Nephron (organoid): Measurements from ENCODE around the gene POLR2H.

ENCODE experiments used
- H3K27ac Mint-ChIP-seq, 3 experiments: 2 replicates each; pipeline ENCODE4 v1.8.0; 2020; ENCODE audit warnings: mixed read lengths in 3 of 3, mild to moderate bottlenecking in 2 of 3, moderate library complexity in 1 of 3
- H3K27me3 Mint-ChIP-seq: 2 replicates; pipeline ENCODE4 v1.8.0; 2021; ENCODE audit warnings: low read depth, mild to moderate bottlenecking, moderate library complexity, mixed read lengths
- H3K36me3 Mint-ChIP-seq: 2 replicates; pipeline ENCODE4 v1.8.0; 2020; ENCODE audit warnings: low read depth, mixed read lengths
- H3K4me1 Mint-ChIP-seq: 2 replicates; pipeline ENCODE4 v1.8.0; 2020; ENCODE audit warnings: mixed read lengths
- H3K4me3 Mint-ChIP-seq, 3 experiments: 2 replicates each; pipeline ENCODE4 v1.8.0; 2020; ENCODE audit warnings: mild to moderate bottlenecking in 3 of 3, mixed read lengths in 3 of 3, moderate library complexity in 2 of 3
- H3K9me3 Mint-ChIP-seq: 2 replicates; pipeline ENCODE4 v1.8.0; 2020; ENCODE audit warnings: mixed read lengths
- TF ChIP-seq, protein P1 (sequence below), 3 experiments: fragments of 200-600 bp; sonication (generic); IDR thresholded peaks; one replicate each; pipeline ENCODE4 v1.5.0; 2021; ENCODE audit warnings: antibody characterized with exemption in 3 of 3; ENCODE audit not compliant: unreplicated experiment in 3 of 3

Gene POLR2H

DNA sequence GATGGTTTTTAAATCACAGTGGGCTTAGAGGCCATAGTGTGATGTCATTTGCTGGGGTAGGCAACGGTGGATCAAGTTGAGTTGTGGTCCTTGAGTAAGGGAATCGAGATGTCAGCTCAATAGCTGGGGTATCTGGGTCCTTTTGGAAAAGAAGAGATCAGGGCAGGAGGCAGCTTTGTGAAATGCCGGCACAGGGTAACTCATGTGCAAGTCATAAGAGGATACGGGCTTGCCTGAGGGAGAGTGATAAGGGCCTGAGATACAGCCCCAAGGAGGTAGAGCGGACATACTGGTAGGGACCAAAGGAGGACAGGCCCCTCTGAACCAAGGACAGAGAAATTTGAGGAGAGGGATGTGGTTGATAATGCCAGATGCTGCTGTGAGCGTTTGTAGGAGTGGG, 28.3 kb upstream of the POLR2H start:
- Mint-ChIP-seq H3K27me3 (peaks cover 3% of the 10 kb centered on the region), H3K27ac (peak overlapping the region in 2 of 3 experiments; percentile 13 to 15), H3K4me1 (peaks cover 17% of the 10 kb centered on the region), H3K36me3 (peaks cover 51% of the 10 kb centered on the region), H3K4me3 (peak overlapping the region; percentile 30 to 59 (median 43)), H3K9me3 (no peaks in the 10 kb centered on the region)
- TF ChIP-seq, protein P1, sequence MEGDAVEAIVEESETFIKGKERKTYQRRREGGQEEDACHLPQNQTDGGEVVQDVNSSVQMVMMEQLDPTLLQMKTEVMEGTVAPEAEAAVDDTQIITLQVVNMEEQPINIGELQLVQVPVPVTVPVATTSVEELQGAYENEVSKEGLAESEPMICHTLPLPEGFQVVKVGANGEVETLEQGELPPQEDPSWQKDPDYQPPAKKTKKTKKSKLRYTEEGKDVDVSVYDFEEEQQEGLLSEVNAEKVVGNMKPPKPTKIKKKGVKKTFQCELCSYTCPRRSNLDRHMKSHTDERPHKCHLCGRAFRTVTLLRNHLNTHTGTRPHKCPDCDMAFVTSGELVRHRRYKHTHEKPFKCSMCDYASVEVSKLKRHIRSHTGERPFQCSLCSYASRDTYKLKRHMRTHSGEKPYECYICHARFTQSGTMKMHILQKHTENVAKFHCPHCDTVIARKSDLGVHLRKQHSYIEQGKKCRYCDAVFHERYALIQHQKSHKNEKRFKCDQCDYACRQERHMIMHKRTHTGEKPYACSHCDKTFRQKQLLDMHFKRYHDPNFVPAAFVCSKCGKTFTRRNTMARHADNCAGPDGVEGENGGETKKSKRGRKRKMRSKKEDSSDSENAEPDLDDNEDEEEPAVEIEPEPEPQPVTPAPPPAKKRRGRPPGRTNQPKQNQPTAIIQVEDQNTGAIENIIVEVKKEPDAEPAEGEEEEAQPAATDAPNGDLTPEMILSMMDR (IDR thresholded peaks at IDR 0.05; ENCODE audit: unreplicated experiment in 3 of 3) = no peak

DNA sequence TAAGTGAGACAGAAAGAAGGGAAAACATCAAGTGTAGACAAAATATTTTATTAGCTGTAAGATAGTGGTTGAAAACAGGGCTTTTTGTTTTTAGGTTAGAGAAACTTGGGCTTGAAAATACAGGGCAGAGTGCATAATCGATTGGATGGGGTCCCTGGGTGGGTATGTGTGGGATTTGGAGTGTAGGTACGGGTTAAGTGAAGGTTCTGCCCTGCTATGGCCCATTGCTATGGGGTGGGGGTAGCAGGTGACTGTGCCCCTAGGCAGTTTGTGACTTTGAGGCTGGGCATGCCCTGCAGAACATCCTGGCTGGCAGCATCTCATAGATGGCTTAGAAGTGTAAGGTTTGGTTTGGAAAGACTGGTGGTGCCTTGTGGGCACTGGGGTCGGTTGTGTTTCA, 27.8 kb upstream of the POLR2H start:
- peak overlapping the region; percentile 13 to 40 (median 15) for H3K27ac Mint-ChIP-seq
- peaks cover 3% of the 10 kb centered on the region for H3K27me3 Mint-ChIP-seq
- TF ChIP-seq, protein P1 (IDR thresholded peaks at IDR 0.05; ENCODE audit: unreplicated experiment in 3 of 3) = no peak
- no peaks in the 10 kb centered on the region for H3K9me3 Mint-ChIP-seq
- peaks cover 46% of the 10 kb centered on the region for H3K36me3 Mint-ChIP-seq
- peak overlapping the region; percentile 43 to 63 (median 59) for H3K4me3 Mint-ChIP-seq
- H3K4me1 Mint-ChIP-seq = peaks cover 22% of the 10 kb centered on the region

DNA sequence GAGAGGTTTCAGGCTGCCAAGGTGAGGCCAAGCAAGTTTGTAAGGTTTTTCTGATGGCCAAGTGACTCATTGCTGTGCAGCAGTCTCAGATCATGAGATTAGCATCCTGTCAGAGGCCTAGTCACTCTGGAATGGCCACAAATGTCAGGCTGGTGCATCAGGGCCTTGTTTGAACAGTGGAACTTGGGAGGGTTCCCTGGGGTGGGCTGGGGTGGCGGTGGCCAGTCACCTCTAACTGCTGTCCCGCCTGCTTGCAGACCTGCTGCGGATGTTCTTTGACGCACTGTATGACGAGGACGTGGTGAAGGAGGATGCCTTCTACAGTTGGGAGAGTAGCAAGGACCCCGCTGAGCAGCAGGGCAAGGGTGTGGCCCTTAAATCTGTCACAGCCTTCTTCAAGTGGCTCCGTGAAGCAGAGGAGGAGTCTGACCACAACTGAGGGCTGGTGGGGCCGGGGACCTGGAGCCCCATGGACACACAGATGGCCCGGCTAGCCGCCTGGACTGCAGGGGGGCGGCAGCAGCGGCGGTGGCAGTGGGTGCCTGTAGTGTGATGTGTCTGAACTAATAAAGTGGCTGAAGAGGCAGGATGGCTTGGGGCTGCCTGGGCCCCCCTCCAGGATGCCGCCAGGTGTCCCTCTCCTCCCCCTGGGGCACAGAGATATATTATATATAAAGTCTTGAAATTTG, 26.9 kb upstream of the POLR2H start:
- Mint-ChIP-seq H3K4me1 (peaks cover 27% of the 10 kb centered on the region), H3K27ac (peak overlapping the region; percentile 4 to 40 (median 15)), H3K36me3 (peaks cover 37% of the 10 kb centered on the region), H3K4me3 (peak overlapping the region; percentile 59 to 64 (median 63)), H3K27me3 (peaks cover 3% of the 10 kb centered on the region), H3K9me3 (no peaks in the 10 kb centered on the region)
- TF ChIP-seq, protein P1 (IDR thresholded peaks at IDR 0.05; ENCODE audit: unreplicated experiment in 3 of 3) = no peak

DNA sequence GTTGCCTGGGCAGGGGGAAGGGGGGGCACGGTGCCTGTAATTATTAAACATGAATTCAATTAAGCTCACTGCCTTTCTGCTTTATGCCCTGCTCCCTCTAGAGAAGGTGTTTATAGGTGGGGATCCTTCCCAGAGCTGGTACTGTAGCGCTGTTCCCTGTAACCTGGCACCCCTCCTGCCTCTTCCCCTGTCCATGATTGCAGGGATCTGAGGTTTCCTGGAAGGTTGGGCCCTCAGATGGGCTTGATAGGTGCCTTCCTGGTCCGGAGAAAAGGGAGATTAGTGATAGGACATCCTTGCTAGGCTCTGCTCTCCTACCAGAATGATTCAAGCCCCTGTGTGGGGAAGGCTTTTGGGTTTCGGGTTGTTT, 26.2 kb upstream of the POLR2H start:
- H3K4me1 Mint-ChIP-seq = peaks cover 27% of the 10 kb centered on the region
- H3K27me3 Mint-ChIP-seq = peaks cover 3% of the 10 kb centered on the region
- H3K36me3 Mint-ChIP-seq = peaks cover 33% of the 10 kb centered on the region
- no peaks in the 10 kb centered on the region for H3K9me3 Mint-ChIP-seq
- H3K27ac Mint-ChIP-seq = peak overlapping the region; percentile 78 to 89 (median 88)
- TF ChIP-seq, protein P1 (IDR thresholded peaks at IDR 0.05; ENCODE audit: unreplicated experiment in 3 of 3) = no peak
- peak overlapping the region; percentile 91 to 94 (median 93) for H3K4me3 Mint-ChIP-seq

DNA sequence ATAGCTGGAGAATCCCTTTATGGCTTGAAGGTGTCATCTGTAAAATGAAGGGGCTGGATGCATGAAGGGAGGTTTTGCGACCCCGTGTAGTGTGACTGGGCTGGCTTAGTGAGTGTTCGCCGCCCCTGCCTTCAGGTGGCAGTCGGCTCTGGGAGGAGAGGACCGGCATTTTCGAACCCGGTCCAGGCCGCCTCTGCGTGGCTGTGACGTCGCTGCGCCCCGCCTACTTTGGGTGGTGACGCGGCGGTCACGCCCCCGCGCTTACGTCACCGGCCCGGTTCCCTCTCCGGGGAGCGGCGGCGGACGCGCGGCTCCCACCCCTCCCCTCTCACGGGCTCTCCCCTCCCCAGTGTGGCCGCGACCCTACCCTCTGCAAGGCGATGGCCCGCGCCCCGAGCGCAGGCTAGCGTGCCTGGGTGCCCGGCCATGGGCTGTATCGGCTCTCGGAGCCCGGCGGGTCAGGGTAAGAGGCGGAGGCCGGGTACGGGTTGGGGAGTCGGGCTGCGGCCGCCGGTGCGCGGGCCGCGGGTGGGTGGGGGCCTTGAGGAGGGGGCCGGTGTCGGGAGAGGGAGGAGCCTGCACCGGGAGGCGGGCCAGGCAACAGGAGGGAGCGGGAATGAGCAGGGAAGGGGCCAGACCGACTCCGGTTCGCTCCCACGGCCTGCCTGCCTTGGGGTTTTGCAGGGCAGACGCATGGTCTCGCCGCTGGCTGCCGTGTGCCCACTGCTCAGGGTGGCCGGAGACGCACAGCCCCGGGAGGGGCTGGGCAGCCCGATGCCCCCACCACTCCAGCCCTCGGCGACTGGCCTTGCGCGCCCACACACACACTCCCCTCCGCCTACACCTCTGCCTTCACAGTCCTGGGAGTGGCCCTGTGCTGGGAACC, 25.6 kb upstream of the POLR2H start:
- Mint-ChIP-seq H3K36me3 (peaks cover 34% of the 10 kb centered on the region), H3K4me1 (peaks cover 27% of the 10 kb centered on the region), H3K27ac (peak overlapping the region; percentile 89 to 96 (median 90)), H3K27me3 (peaks cover 3% of the 10 kb centered on the region), H3K4me3 (peak overlapping the region; percentile 91 to 94 (median 93)), H3K9me3 (no peaks in the 10 kb centered on the region)
- TF ChIP-seq, protein P1 (IDR thresholded peaks at IDR 0.05; ENCODE audit: unreplicated experiment in 3 of 3) = no peak
